HUES6 (cell line): ENCODE data around the gene MED22.
"Not testable (repeated sequence)": the region's sequence is repeated elsewhere in the genome, so short reads cannot be mapped to it uniquely, and the experiment has no call there.

Experiments used
- H3K27ac ChIP-seq: 2 replicates; pipeline ENCODE4 v1.7.0; 2013; ENCODE audit warnings: low read depth, mild to moderate bottlenecking, low read length, inconsistent platforms
- H3K27me3 ChIP-seq: 2 replicates; pipeline ENCODE4 v1.6.1; 2013; ENCODE audit warnings: low read length; ENCODE audit not compliant: control insufficient read depth, insufficient read depth
- H3K36me3 ChIP-seq: 2 replicates; pipeline ENCODE4 v1.6.1; 2013; ENCODE audit warnings: low read length; ENCODE audit not compliant: control insufficient read depth, insufficient read depth
- H3K4me1 ChIP-seq: 2 replicates; pipeline ENCODE4 v1.6.1; 2013; ENCODE audit warnings: low read length; ENCODE audit not compliant: control insufficient read depth, insufficient read depth
- H3K4me3 ChIP-seq: 2 replicates; pipeline ENCODE4 v1.5.1; 2013; ENCODE audit warnings: low read depth, low read length
- H3K9ac ChIP-seq: one replicate; pipeline ENCODE4 v1.6.1; 2013; ENCODE audit warnings: mild to moderate bottlenecking, low read length
- H3K9me3 ChIP-seq: 2 replicates; pipeline ENCODE4 v1.6.1; 2013; ENCODE audit warnings: low read depth, low read length; ENCODE audit not compliant: control insufficient read depth, insufficient read depth

Gene MED22

DNA sequence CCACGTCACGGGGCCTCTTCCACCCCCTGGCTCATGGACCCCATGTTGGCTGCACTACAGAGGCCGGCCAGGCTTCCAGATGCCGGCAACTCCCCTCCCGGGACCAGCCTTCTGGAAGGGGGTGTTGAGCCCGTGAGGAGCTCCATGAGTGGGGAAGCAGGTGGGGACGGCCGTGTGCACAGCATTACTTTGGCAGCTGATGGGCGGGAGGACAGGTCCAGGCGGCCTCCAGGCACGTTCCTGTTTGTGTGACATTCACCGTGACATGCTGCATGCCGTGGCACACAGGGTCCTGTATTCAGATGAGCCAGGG is 43.8 kb downstream of the MED22 start:
- Histone ChIP-seq H3K36me3 (no peaks in the 10 kb centered on the region), H3K4me3 (no peak overlapping the region), H3K4me1 (no peaks in the 10 kb centered on the region), H3K9me3 (no peaks in the 10 kb centered on the region; the same call in 1 of the 2 replicates), H3K27ac (no peak overlapping the region), H3K9ac (no peak overlapping the region), H3K27me3 (no peaks in the 10 kb centered on the region; the same call in none of the 2 replicates)

DNA sequence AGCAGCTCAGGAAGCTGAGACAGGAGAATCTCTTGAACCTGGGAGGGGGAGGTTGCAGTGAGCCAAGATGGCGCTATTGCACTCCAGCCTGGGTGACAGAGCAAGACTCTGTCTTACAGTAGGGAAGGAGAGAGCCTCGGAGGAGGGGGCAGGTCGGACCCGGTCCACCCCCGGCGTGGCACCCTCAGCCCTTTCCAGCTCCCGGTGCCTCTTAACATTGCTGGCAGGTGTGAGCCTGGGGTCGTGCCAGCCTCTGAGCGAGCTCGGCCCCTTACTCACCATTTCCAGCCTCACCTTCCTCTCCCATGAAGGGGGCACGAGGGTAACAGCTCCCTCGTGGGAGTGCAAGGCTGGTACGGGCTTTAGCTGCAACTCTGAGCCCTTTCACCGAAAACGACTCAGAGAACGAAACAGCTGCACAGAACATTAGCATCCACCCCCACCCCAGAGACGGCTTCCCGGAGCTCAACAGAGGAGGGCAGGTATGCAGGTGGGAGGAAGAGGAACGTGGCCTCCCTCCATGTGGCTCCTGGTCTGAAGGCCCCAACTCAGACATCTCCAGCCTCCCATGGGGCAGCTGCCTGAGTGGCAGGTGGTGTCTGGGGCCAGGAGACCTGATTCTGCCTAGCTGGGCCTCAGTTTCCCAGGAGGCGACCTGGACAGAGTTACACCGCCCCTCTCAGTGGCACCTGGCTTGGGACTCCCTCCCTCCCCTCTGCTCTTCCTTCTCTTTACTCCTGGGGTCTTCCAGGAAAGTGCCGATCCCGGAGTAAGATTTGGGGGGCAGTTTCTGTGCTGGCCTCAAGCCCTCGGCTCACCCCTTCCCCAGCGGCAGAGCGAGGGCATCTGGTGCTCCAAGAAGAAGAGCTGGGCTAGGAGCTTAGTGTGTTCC is 44.4 kb downstream of the MED22 start:
- H3K27ac ChIP-seq: no peak overlapping the region
- no peak overlapping the region for H3K4me3 ChIP-seq
- no peaks in the 10 kb centered on the region for H3K4me1 ChIP-seq
- no peak overlapping the region for H3K9ac ChIP-seq
- no peaks in the 10 kb centered on the region; the same call in none of the 2 replicates for H3K27me3 ChIP-seq
- H3K9me3 ChIP-seq: no peaks in the 10 kb centered on the region; the same call in 1 of the 2 replicates
- H3K36me3 ChIP-seq: no peaks in the 10 kb centered on the region

DNA sequence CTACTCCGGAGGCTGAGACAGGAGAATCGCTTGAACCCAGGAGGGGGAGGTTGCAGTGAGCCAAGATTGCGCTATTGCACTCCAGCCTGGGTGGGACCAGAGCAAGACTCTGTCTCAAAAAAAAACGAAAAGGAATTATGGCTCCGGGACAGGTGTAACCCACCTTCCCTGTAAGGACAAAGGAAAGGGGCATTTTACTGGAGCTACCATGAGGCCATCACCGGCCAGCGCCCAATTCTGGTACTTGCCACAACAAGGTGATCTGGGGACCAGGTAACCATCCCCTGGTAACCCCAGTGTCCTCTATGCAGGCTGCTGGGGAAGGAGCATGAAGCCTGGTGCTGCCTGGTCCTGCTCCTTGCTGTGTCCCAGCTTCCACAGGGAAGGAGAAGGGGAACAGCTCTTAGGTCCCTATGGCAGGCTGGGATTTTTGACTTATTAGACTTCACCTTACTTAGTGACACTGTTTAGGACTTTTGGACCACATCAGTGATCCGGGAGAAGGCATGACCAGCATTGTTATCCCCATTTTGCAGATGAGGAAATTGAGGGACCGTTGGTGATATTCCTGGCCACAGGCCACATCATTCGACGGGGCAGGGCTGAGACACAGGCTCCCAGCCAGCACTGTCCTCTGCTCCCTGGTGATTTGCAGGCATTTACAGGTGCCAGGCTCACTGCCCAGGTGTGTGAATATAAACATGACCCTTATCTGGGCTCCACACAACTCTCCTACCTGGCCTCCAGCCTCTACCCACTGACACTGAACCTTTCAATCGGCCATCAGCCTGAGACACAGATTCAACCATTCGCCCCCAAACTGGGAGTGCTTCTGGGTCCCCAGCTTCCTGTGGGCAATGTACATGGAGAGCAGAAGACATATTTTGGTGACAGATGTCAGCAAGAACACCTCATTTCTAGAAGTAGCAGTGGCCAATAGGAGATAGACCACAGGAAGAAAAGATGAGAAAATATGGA is 46.4 kb downstream of the MED22 start:
- no peaks in the 10 kb centered on the region; the same call in 1 of the 2 replicates for H3K9me3 ChIP-seq

DNA sequence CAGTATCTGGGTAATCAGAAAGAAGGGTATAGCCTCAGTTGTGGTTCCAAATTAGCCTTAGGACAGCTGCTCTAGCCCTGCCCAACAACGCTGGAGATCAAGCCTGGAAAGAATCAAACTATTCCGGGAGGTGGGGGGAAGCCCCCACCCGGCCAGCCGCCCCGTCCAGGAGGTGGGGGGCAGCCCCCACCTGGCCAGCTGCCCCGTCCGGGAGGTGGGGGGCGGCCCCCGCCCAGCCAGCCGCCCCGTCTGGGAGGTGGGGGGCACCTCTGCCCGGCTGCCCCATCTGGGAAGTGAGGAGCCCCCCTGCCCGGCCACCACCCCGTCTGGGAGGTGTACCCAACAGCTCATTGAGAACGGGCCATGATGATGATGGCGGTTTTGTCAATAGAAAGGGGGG is 47.9 kb downstream of the MED22 start:
- H3K9ac ChIP-seq, H3K4me3 ChIP-seq, H3K4me1 ChIP-seq, H3K27me3 ChIP-seq, H3K27ac ChIP-seq, H3K36me3 ChIP-seq, H3K9me3 ChIP-seq: not testable (repeated sequence)

More for the DNA sequence above, 46.4 kb downstream of the MED22 start:
- no peaks in the 10 kb centered on the region for H3K4me1 ChIP-seq
- H3K4me3 ChIP-seq: no peak overlapping the region
- H3K9ac ChIP-seq: no peak overlapping the region
- H3K36me3 ChIP-seq: no peaks in the 10 kb centered on the region
- H3K27ac ChIP-seq: no peak overlapping the region
- H3K27me3 ChIP-seq: no peaks in the 10 kb centered on the region; the same call in none of the 2 replicates

DNA sequence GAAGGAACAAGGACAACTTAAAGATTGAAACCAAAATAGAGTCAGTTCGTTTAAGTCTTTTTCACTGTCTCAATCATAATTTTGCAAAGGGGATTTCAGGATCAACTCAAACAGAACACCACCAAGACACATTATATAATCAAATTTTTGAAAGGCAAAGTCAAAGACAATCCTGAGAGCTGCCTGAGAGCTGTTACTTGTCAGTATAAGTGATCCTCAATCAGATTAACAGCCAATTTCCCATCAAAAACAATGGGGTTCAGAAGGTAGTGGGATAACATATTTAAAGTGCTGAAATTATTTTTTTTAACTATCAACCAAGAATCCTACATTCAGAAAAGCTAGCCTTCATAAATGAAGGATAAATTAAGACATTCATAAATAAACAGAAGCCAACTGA is 53.7 kb downstream of the MED22 start:
- no peak overlapping the region for H3K4me3 ChIP-seq
- H3K27ac ChIP-seq: no peak overlapping the region
- no peaks in the 10 kb centered on the region for H3K27me3 ChIP-seq
- H3K4me1 ChIP-seq: no peaks in the 10 kb centered on the region
- no peak overlapping the region for H3K9ac ChIP-seq
- H3K9me3 ChIP-seq: peaks cover 32% of the 10 kb centered on the region
- no peaks in the 10 kb centered on the region for H3K36me3 ChIP-seq

DNA sequence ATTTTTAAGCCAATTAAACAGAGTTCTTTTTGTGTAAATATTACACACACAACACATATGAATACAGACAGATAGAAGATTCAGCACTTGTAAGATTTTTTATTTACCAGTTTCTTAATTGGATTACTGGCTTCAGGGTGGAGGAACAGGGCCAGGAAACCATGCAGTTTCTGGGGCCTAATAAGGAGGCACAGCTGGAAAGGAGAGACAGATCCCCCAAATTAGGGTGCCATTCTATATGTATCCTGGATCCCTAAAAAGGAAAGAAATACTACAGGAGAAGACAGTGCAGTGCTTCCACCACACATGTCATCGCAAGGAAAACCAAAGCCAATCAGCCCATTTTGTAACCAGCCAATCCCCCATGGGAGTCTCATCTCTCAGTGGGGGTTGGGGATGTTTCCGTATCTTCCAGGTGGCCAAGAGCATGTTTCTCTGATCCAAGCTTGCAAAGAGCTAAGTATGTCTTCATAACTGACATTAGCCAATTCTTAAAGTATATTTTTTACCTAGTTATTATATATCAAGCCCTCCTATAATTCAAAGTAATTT is 57.1 kb downstream of the MED22 start:
- Histone ChIP-seq H3K9ac (no peak overlapping the region), H3K27ac (no peak overlapping the region), H3K9me3 (peaks cover 49% of the 10 kb centered on the region), H3K4me3 (no peak overlapping the region), H3K4me1 (no peaks in the 10 kb centered on the region), H3K36me3 (no peaks in the 10 kb centered on the region), H3K27me3 (no peaks in the 10 kb centered on the region)
